MM.1S (cell line): Measurements from ENCODE around the gene SELENOP.

Experiments used
- EZH2phosphoT487 ChIP-seq: fragments of 300-600 bp; sonication (generic); IDR thresholded peaks from 2 replicates; pipeline ENCODE4 v1.6.1; 2018; ENCODE audit warnings: antibody characterized with exemption, low read length
- TF ChIP-seq, protein P1 (sequence below): fragments of 300-600 bp; sonication (generic); IDR thresholded peaks from 2 replicates; pipeline ENCODE4 v1.5.1; 2016; ENCODE audit warnings: antibody characterized with exemption, low read length, mixed read lengths

GRCh38 chr5:42760426-42760825 lies 51.3 kb downstream of the SELENOP start:
- TF ChIP-seq, protein P1, sequence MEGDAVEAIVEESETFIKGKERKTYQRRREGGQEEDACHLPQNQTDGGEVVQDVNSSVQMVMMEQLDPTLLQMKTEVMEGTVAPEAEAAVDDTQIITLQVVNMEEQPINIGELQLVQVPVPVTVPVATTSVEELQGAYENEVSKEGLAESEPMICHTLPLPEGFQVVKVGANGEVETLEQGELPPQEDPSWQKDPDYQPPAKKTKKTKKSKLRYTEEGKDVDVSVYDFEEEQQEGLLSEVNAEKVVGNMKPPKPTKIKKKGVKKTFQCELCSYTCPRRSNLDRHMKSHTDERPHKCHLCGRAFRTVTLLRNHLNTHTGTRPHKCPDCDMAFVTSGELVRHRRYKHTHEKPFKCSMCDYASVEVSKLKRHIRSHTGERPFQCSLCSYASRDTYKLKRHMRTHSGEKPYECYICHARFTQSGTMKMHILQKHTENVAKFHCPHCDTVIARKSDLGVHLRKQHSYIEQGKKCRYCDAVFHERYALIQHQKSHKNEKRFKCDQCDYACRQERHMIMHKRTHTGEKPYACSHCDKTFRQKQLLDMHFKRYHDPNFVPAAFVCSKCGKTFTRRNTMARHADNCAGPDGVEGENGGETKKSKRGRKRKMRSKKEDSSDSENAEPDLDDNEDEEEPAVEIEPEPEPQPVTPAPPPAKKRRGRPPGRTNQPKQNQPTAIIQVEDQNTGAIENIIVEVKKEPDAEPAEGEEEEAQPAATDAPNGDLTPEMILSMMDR = no peak
- TF ChIP-seq EZH2phosphoT487 = no peak
